Motor neuron (in vitro differentiated cells): Measurements from ENCODE around the gene OR6A2. TPM values are rescaled to one million over a fixed set of nuclear protein-coding genes. Genes with fewer than 3 reads are reported as not detected.

Experiments used
- ATAC-seq, 8 experiments: fragments of 200-7000 bp; cut with Tn5 transposase; replicated peaks in 6 of 8; 2 replicates each; pipeline ENCODE4 v1.8.0; 2021; ENCODE audit warnings: mild to moderate bottlenecking in 8 of 8, moderate library complexity in 8 of 8
- H3K27ac ChIP-seq, 2 donors: fragments of 250-450 bp; sonication (Bioruptor Pico); 2 replicates each; pipeline ENCODE4 v1.9.0; 2021; ENCODE audit warnings: antibody characterized with exemption in 2 of 2, mild to moderate bottlenecking in 2 of 2, moderate library complexity in 1 of 2
- H3K4me1 ChIP-seq, 2 donors: fragments of 250-450 bp; sonication (Bioruptor Pico); replicated peaks in 1 of 2; 2 replicates each; pipeline ENCODE4 v1.6.1; 2021; ENCODE audit warnings: antibody characterized with exemption in 2 of 2, mild to moderate bottlenecking in 2 of 2, moderate library complexity in 1 of 2
- H3K4me3 ChIP-seq, 5 donors: fragments of 250-450 bp; sonication (Bioruptor Pico); 2 replicates each; pipeline ENCODE4 v1.9.0; 2021; ENCODE audit warnings: antibody characterized with exemption in 5 of 5, mild to moderate bottlenecking in 5 of 5, moderate library complexity in 4 of 5
- WGBS, 10 experiments: fragments of 450-650 bp; shearing (Covaris generic); methylation state at CpG; one replicate each; pipeline ENCODE4 v1.0.0; 2022; 5-methylcytosine and 5-hydroxymethylcytosine counted together
- in situ Hi-C, 9 experiments: fragments of 400-800 bp; cut with MboI; loops; one replicate each; pipeline ENCODE4 v1.15.0; 2021; ENCODE audit warnings: low sequenced_read_pairs in 9 of 9, low pct_unique_long_range_greater_than_20kb in 2 of 9; ENCODE audit not compliant: unreplicated experiment in 9 of 9
- total RNA-seq, 8 experiments: library from RNA; unstranded; fragments of 300-600 nt; gene quantifications; 2 replicates each; pipeline versions ENCODE4 v1.2.3 to v1.2.4, GENCODE V29; 2022

The OR6A2 gene
- total RNA-seq, 8 experiments from 2014 or later, result 0.08 to 1.3 (median 0.28) TPM

DNA sequence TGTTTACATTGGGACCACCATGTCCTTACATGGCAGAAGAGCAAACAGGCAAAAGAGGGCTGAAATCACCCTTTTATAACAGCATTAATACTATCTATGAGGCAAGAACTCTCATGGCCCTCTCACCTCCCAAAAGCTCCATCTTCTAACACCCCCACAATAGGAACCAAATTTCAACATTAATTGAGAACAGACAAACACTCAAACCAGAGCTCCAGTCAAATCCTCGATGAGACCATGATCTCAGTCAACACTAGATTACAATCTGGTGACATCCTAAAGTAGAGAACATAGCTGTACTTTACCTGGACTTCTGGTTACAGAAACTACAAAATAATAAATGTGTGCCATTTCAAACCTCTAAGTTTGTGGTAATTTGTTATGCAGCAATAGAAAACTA lies 52.9 kb downstream of the OR6A2 start:
- no peak overlapping the region for H3K27ac ChIP-seq
- no peaks in the 10 kb centered on the region for H3K4me1 ChIP-seq
- WGBS, 10 experiments, result 22 to 100% (median 86%) methylated on average over 1 of the region's 1 CpG; no CpG with 5 or more reads in 4 of the 10 experiments
- no peak for ATAC-seq
- no peak overlapping the region for H3K4me3 ChIP-seq
- in situ Hi-C loops, result loop anchor here in 1 of 9 experiments (25.0 kb wide), 1 partner anchor 91 kb away; the partner anchor contains the start of gene OR10A5

DNA sequence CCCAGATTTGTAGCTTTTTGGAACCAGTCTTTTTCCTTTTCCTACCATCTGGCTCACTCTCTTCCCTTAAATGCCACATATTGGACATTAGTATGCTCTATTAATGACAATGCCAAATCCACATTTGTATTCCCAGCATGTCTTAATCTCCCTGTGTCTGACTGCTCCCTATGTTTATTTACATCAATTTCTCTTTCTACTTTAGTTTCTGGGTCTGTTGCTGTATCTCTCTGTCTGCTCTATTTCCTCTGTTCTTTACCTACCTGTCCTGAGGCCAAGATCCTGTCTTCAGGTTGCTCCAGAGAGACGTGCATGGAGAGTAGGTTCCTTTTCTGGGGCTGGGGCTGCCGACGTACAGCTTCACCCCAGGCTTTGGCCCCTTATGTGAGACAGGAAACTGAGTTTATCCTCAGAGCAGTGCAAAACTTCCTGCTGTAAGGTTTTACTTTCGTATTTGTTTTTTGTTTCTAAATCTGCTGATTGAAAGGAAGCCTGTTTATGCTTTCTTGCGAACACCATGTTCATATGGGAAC lies 53.3 kb downstream of the OR6A2 start:
- Histone ChIP-seq H3K4me3 (no peak overlapping the region), H3K4me1 (no peaks in the 10 kb centered on the region), H3K27ac (no peak overlapping the region)
- no peak for ATAC-seq
- in situ Hi-C loops, result loop anchor here in 1 of 9 experiments (25.0 kb wide), 1 partner anchor 91 kb away; the partner anchor contains the start of gene OR10A5
- WGBS, 10 experiments, result 43 to 87% (median 76%) methylated on average over 1 to 5 of the region's 5 CpGs; no CpG with 5 or more reads in 4 of the 10 experiments

DNA sequence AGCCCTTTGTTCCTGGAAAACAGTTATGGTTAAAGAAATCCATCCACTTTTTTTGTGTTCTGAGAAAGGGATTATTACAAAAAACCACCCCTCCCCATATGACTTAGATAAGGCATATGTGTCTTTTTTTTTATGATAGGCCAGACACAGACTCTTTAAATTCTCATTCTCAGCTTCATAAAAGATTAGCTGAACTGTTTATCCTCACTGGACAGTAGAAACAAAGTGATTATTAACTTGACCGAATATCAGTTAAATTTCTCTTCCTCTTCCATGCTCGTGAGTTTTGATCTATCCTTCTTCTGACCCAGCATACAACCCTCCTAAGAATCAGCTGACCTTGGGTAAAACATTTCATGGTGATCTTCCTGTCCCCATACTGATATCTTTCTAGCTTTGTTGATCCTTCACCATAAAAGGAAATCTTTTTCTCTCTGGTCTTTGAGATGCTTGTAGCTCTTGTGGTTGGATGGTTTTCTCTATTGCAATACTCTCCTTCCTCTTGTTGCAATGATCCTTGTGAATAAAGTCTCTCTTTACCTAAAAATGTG lies 53.9 kb downstream of the OR6A2 start:
- in situ Hi-C loops, result loop anchor here in 1 of 9 experiments (25.0 kb wide), 1 partner anchor 92 kb away; the partner anchor contains the start of gene OR10A5
- no peak for ATAC-seq
- 14 to 90% (median 67%) methylated on average over 1 to 2 of the region's 2 CpGs for WGBS, 10 experiments
- Histone ChIP-seq H3K4me3 (no peak overlapping the region), H3K27ac (no peak overlapping the region), H3K4me1 (no peaks in the 10 kb centered on the region)

DNA sequence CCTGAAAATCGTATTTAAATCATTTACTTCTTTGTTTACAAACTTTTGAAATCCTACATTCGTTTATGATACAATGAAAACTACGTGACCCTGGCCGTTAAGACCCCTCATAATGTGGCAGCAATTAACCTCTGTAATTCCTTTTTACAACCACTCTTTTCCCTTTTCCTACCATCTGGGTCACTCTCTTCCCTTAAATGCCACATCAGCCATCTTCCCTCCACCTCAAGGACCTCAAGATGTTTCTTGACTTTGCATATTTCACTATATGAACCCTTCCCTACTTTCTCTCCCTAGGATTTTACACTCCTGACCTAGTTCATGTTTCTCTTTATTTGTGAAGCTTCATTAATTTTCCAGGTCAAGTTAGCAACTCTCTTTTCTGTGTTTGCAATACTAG lies 54.5 kb downstream of the OR6A2 start:
- H3K4me3 ChIP-seq, result no peak overlapping the region
- no peak overlapping the region for H3K27ac ChIP-seq
- H3K4me1 ChIP-seq, result no peaks in the 10 kb centered on the region
- WGBS, 10 experiments, result 28 to 100% (median 68%) methylated on average over 1 to 4 of the region's 4 CpGs
- in situ Hi-C loops, result loop anchor here in 1 of 9 experiments (25.0 kb wide), 1 partner anchor 92 kb away; the partner anchor contains the start of gene OR10A5
- ATAC-seq, result no peak

DNA sequence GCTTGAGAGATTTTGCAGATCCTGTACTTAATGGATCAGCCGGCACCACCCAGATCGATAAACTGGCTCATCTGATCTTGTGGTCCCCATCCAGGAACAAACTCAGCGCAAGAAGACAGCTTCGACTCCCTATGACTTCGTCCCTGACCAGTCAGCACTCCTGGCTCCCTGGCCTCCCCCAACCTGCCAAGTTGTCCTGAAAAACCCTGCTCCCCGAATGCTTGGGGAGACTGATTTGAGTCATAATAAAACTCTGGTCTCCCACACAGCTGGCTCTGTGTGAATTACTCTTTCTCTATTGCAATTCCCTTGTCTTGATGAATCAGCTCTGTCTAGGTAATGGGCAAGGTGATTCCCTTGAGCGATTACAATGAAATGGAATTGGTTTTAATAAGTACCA lies 57.2 kb downstream of the OR6A2 start:
- ATAC-seq, result no peak
- WGBS, 10 experiments, result 17 to 86% (median 68%) methylated on average over 1 to 7 of the region's 7 CpGs; no CpG with 5 or more reads in 1 of the 10 experiments
- in situ Hi-C loops, result loop anchor here in 1 of 9 experiments (25.0 kb wide), 1 partner anchor 95 kb away; the partner anchor contains the start of gene OR10A5
- Histone ChIP-seq H3K4me3 (no peak overlapping the region), H3K27ac (no peak overlapping the region), H3K4me1 (no peaks in the 10 kb centered on the region)

Other genes starting within 250 kb of the OR6A2 start
- gene RRP8, start 196.1 kb downstream of the OR6A2 start, total RNA-seq, result 10 to 100 TPM; 13.9 to 21.7 (median 17.2) TPM
- gene ILK, start 195.9 kb downstream of the OR6A2 start, total RNA-seq, result 10 to 100 TPM; 47.9 to 93.5 (median 68.2) TPM
- gene TAF10, start 187.5 kb downstream of the OR6A2 start, total RNA-seq, result 100 to 1,000 TPM in 4 of 8 experiments, 10 to 100 TPM in 4; 64.9 to 163 (median 105) TPM
- 100 to 1,000 TPM in 1 of 8 experiments, 10 to 100 TPM in 4, 1 to 10 TPM in 3; 5.2 to 174 (median 23.3) TPM for gene TPP1, start 180.3 kb downstream of the OR6A2 start, total RNA-seq
- gene DCHS1, start 143.9 kb downstream of the OR6A2 start, total RNA-seq, result 10 to 100 TPM in 5 of 8 experiments, 1 to 10 TPM in 3; 3.9 to 45.4 (median 24.3) TPM
- gene MRPL17, start 116.3 kb downstream of the OR6A2 start, total RNA-seq, result 100 to 1,000 TPM in 1 of 8 experiments, 10 to 100 TPM in 7; 39.8 to 118 (median 56.9) TPM
- gene OR2AG2, start 27.7 kb downstream of the OR6A2 start, total RNA-seq, result 1 to 10 TPM in 1 of 8 experiments, under 1 TPM in 7; 0.05 to 1.3 (median 0.35) TPM
- gene OR2AG1, start 16.7 kb downstream of the OR6A2 start, total RNA-seq, result 1 to 10 TPM in 1 of 8 experiments, under 1 TPM in 7; 0.05 to 1.7 (median 0.28) TPM
- gene OR10A5, start 46.0 kb upstream of the OR6A2 start, total RNA-seq, result 1 to 10 TPM in 2 of 8 experiments, under 1 TPM in 3, not detected in 3; 0.16 to 1.8 (median 0.76) TPM
- 1 to 10 TPM in 1 of 8 experiments, under 1 TPM in 6, not detected in 1; 0.05 to 1.3 (median 0.50) TPM for gene OR10A2, start 63.4 kb upstream of the OR6A2 start, total RNA-seq
- 1 to 10 TPM in 1 of 8 experiments, under 1 TPM in 4, not detected in 3; 0.22 to 1.6 (median 0.81) TPM for gene OR10A4, start 76.9 kb upstream of the OR6A2 start, total RNA-seq
- 1 to 10 TPM in 3 of 8 experiments, under 1 TPM in 3, not detected in 2; 0.11 to 1.6 (median 0.88) TPM for gene OR2D2, start 92.8 kb upstream of the OR6A2 start, total RNA-seq
- 1 to 10 TPM in 2 of 8 experiments, under 1 TPM in 2, not detected in 4; 0.52 to 3.0 (median 1.1) TPM for gene OR2D3, start 121.3 kb upstream of the OR6A2 start, total RNA-seq
- 10 to 100 TPM in 1 of 8 experiments, 1 to 10 TPM in 7; 2.5 to 12.3 (median 3.2) TPM for gene ZNF215, start 126.7 kb upstream of the OR6A2 start, total RNA-seq
- gene ZNF214, start 220.7 kb upstream of the OR6A2 start, total RNA-seq, result 1 to 10 TPM; 2.1 to 9.8 (median 7.8) TPM
- under 1 TPM; 0.10 to 0.90 (median 0.38) TPM for gene NLRP14, start 220.8 kb upstream of the OR6A2 start, total RNA-seq